ENCODE data around the gene KCNMA1.

- TF ChIP-seq CTCF (IDR thresholded peaks at IDR 0.05 in 8 of 11, conservative IDR thresholded peaks at IDR 0.05 in 3 of 11) (no peak), POLR2A (IDR thresholded peaks at IDR 0.05) (no peak)
Measured at GRCh38 chr10:77421591-77421990, 216.0 kb downstream of the KCNMA1 start.
